Measurements from ENCODE around the gene LSM4. TPM values are rescaled to one million over a fixed set of nuclear protein-coding genes. Genes with fewer than 3 reads are reported as not detected.
A peak's percentile ranks its signal among the peaks of the same experiment; 100 is the strongest.

LSM4 gene
- total and polyA plus RNA-seq, 2 experiments from 2014 or later, result 200 to 203 TPM

GRCh38 chr19:18274781-18275356 is 48.0 kb downstream of the LSM4 start:
- peak overlapping the region; percentile 88 for H3K27ac ChIP-seq
- peak overlapping the region; percentile 40 for H3K4me2 ChIP-seq (ENCODE audit: unreplicated experiment)
- no peak overlapping the region for H2AFZ ChIP-seq
- no peaks in the 10 kb centered on the region for H3K9me2 ChIP-seq (ENCODE audit: insufficient read depth)
- H3K79me2 ChIP-seq (ENCODE audit: insufficient read depth), result peaks cover 59% of the 10 kb centered on the region
- H3K9ac ChIP-seq, result peak overlapping the region; percentile 74
- H3K4me3 ChIP-seq, result peak overlapping the region; percentile 9; the same call in 1 of the 2 replicates
- TF ChIP-seq EZH2 (IDR thresholded peaks at IDR 0.05; ENCODE audit: insufficient read depth, poor library complexity, severe bottlenecking) (no peak), EZH2phosphoT487 (IDR thresholded peaks at IDR 0.05; ENCODE audit: insufficient read depth, low read depth) (no peak)
- no peaks in the 10 kb centered on the region for H3K9me3 ChIP-seq (ENCODE audit: low read depth)
- H4K20me1 ChIP-seq (ENCODE audit: insufficient read depth), result peaks cover 8% of the 10 kb centered on the region; the same call in 1 of the 2 replicates
- peak; percentile 96 for DNase-seq
- H3K4me1 ChIP-seq (ENCODE audit: insufficient read depth), result peaks cover 28% of the 10 kb centered on the region
- in situ Hi-C loops (cut with MboI), result loop anchor here (5.0 kb wide), 1 partner anchor 47 kb away; the partner anchor contains the start of gene LSM4
- 5 to 6% methylated on average over 13 of the region's 13 CpGs for WGBS, 2 experiments (ENCODE audit: low coverage in 1 of 2, low lambda C conversion rate in 2 of 2, missing lambda C conversion rate in 2 of 2)
- peaks cover 8% of the 10 kb centered on the region for H3K36me3 ChIP-seq (ENCODE audit: low read depth)
- H3K27me3 ChIP-seq (replicated peaks; ENCODE audit: insufficient read depth), result no peaks in the 10 kb centered on the region
- peaks cover 27% of the 10 kb centered on the region for H3F3A ChIP-seq (ENCODE audit: insufficient read depth)

DNA sequence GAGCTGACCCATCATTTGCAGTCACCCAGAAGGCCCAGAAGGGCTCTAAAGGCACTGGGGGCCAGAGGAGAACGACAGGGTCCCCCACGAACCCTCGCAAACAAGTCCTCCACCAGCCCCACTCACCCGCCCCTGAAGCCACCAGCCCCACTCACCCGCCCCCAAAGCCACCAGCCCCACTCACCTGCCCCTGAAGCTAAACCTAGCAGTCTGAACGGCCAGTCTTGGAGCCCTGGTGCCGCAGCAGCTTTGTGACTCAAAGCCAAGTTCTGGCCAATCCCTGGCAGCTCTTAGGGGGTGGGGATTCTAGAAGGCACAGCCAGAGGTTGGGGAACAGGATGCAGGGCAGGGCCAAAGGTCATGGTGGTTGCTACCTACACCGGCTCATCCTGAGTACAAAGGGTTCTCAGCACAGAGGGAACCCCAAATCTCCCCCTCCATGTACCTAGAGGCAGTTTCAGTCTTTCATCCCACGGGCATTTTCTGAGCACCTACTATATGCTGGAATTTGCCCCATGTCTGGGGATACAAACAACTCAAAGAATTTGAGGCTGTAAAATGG is 48.6 kb downstream of the LSM4 start, which contains the start of gene IQCN:
Gene IQCN (minus strand): TSS at position 234 of the 562 bp plus-strand sequence. CDS start 4,974 bp downstream, outside the sequence.
- Histone ChIP-seq H3K9me3 (ENCODE audit: low read depth) (no peaks in the 10 kb centered on the region), H3K9me2 (ENCODE audit: insufficient read depth) (no peaks in the 10 kb centered on the region), H3F3A (ENCODE audit: insufficient read depth) (peaks cover 31% of the 10 kb centered on the region), H3K27ac (peak within 1 kb of the TSS; percentile 88), H3K9ac (peak within 1 kb of the TSS; percentile 74), H3K27me3 (replicated peaks; ENCODE audit: insufficient read depth) (no peaks in the 10 kb centered on the region), H3K4me2 (ENCODE audit: unreplicated experiment) (peak within 1 kb of the TSS; percentile 40), H3K4me1 (ENCODE audit: insufficient read depth) (peaks cover 28% of the 10 kb centered on the region), H3K4me3 (peak within 1 kb of the TSS; percentile 9; the same call in 1 of the 2 replicates), H2AFZ (no peak within 1 kb of the TSS), H3K79me2 (ENCODE audit: insufficient read depth) (peaks cover 54% of the 10 kb centered on the region), H4K20me1 (ENCODE audit: insufficient read depth) (peaks cover 8% of the 10 kb centered on the region; the same call in 1 of the 2 replicates), H3K36me3 (ENCODE audit: low read depth) (peaks cover 8% of the 10 kb centered on the region)
- TF ChIP-seq EZH2 (IDR thresholded peaks at IDR 0.05; ENCODE audit: insufficient read depth, poor library complexity, severe bottlenecking) (no peak), EZH2phosphoT487 (IDR thresholded peaks at IDR 0.05; ENCODE audit: insufficient read depth, low read depth) (no peak)
- in situ Hi-C loops (cut with MboI), result no loop called here
- 56 to 58% methylated on average over 7 to 9 of the region's 9 CpGs for WGBS, 2 experiments (ENCODE audit: low coverage in 1 of 2, low lambda C conversion rate in 2 of 2, missing lambda C conversion rate in 2 of 2)
- peak; percentile 59 for DNase-seq

- no peak for DNase-seq
- in situ Hi-C loops (cut with MboI), result no loop called here
- Histone ChIP-seq H3K9ac (no peak overlapping the region), H3K4me1 (ENCODE audit: insufficient read depth) (peaks cover 25% of the 10 kb centered on the region), H3K9me2 (ENCODE audit: insufficient read depth) (no peaks in the 10 kb centered on the region), H3K27me3 (replicated peaks; ENCODE audit: insufficient read depth) (no peaks in the 10 kb centered on the region), H3K79me2 (ENCODE audit: insufficient read depth) (peaks cover 48% of the 10 kb centered on the region), H3K9me3 (ENCODE audit: low read depth) (no peaks in the 10 kb centered on the region), H4K20me1 (ENCODE audit: insufficient read depth) (peaks cover 2% of the 10 kb centered on the region; the same call in 1 of the 2 replicates), H2AFZ (no peak overlapping the region), H3F3A (ENCODE audit: insufficient read depth) (peaks cover 25% of the 10 kb centered on the region), H3K4me3 (no peak overlapping the region), H3K27ac (no peak overlapping the region; the same call in 1 of the 2 replicates), H3K4me2 (ENCODE audit: unreplicated experiment) (no peak overlapping the region), H3K36me3 (ENCODE audit: low read depth) (peaks cover 3% of the 10 kb centered on the region)
- TF ChIP-seq EZH2phosphoT487 (IDR thresholded peaks at IDR 0.05; ENCODE audit: insufficient read depth, low read depth), result no peak
- no peak for TF ChIP-seq EZH2 (IDR thresholded peaks at IDR 0.05; ENCODE audit: insufficient read depth, poor library complexity, severe bottlenecking)
- WGBS, 2 experiments (ENCODE audit: low coverage in 1 of 2, low lambda C conversion rate in 2 of 2, missing lambda C conversion rate in 2 of 2), result 93 to 96% methylated on average over 13 of the region's 13 CpGs
These were observed 49.2 kb downstream of the LSM4 start for GRCh38 chr19:18273561-18274218.

DNA sequence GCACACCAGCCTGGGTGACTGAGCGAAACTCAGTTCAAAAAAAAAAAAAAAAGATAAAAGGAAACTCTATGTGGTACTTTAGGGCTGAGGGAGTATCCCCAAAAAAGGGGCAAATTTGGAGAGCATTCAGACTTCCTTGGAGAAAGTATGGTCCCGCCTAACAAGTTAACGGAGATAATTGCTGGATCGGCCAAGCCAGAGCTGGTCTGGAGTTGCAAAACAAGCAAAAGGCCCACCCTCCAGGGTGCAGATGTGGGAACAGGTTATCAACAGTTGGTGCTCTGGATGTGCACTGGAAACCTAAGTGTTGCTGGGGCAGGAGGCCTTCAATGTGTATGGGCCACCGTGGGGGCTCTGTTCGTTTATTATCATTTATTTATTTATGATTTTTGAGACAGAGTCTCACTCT is 51.4 kb downstream of the LSM4 start:
- Histone ChIP-seq H3K79me2 (ENCODE audit: insufficient read depth) (peaks cover 25% of the 10 kb centered on the region), H4K20me1 (ENCODE audit: insufficient read depth) (no peaks in the 10 kb centered on the region), H3K27me3 (replicated peaks; ENCODE audit: insufficient read depth) (no peaks in the 10 kb centered on the region), H3K9ac (no peak overlapping the region), H3K36me3 (ENCODE audit: low read depth) (no peaks in the 10 kb centered on the region), H3K4me1 (ENCODE audit: insufficient read depth) (peaks cover 18% of the 10 kb centered on the region), H3K9me3 (ENCODE audit: low read depth) (no peaks in the 10 kb centered on the region), H3F3A (ENCODE audit: insufficient read depth) (peaks cover 19% of the 10 kb centered on the region), H2AFZ (no peak overlapping the region), H3K27ac (no peak overlapping the region), H3K9me2 (ENCODE audit: insufficient read depth) (no peaks in the 10 kb centered on the region), H3K4me3 (no peak overlapping the region), H3K4me2 (ENCODE audit: unreplicated experiment) (no peak overlapping the region)
- in situ Hi-C loops (cut with MboI), result no loop called here
- no peak for DNase-seq
- TF ChIP-seq EZH2 (IDR thresholded peaks at IDR 0.05; ENCODE audit: insufficient read depth, poor library complexity, severe bottlenecking) (no peak), EZH2phosphoT487 (IDR thresholded peaks at IDR 0.05; ENCODE audit: insufficient read depth, low read depth) (no peak)
- 40 to 45% methylated on average over 6 of the region's 6 CpGs for WGBS, 2 experiments (ENCODE audit: low coverage in 1 of 2, low lambda C conversion rate in 2 of 2, missing lambda C conversion rate in 2 of 2)
